CD14-positive monocyte (primary cell): ENCODE measurements around the gene DKK2. TPM values are rescaled to one million over a fixed set of nuclear protein-coding genes. Genes with fewer than 3 reads are reported as not detected.

ENCODE experiments used
- DNase-seq, 3 donors: peaks; one replicate each; pipeline ENCODE4 v3.0.0-alpha.2; 2011 to 2022
- H2AFZ ChIP-seq: 2 replicates; pipeline ENCODE4 v1.6.0; 2012; ENCODE audit warnings: mild to moderate bottlenecking, low read depth, low read length, inconsistent platforms; ENCODE audit not compliant: insufficient read depth, poor library complexity, severe bottlenecking
- H3K27ac ChIP-seq, 2 donors: 1 replicate in 1 of 2; 2 replicates in 1 of 2; pipeline ENCODE4 v1.5.1; 2012 to 2013; ENCODE audit warnings: low read length in 2 of 2, control low read depth in 1 of 2, inconsistent platforms in 1 of 2, low read depth in 1 of 2, mild to moderate bottlenecking in 1 of 2
- H3K27me3 ChIP-seq, 2 donors: one replicate each; pipeline versions ENCODE4 v1.6.0 to v1.6.1; 2011 to 2013; ENCODE audit warnings: low read length in 2 of 2; ENCODE audit not compliant: control insufficient read depth in 2 of 2, insufficient read depth in 2 of 2
- H3K36me3 ChIP-seq, 2 donors: replicated peaks in 1 of 2; 1 replicate in 1 of 2; 2 replicates in 1 of 2; pipeline versions ENCODE4 v1.5.1 to v1.6.1; 2012 to 2013; ENCODE audit warnings: low read length in 2 of 2, control low read depth in 1 of 2, inconsistent platforms in 1 of 2, mild to moderate bottlenecking in 1 of 2; ENCODE audit not compliant: insufficient read depth in 2 of 2, control insufficient read depth in 1 of 2
- H3K4me1 ChIP-seq, 2 donors: 1 replicate in 1 of 2; 2 replicates in 1 of 2; pipeline versions ENCODE4 v1.5.1 to v1.6.1; 2012 to 2013; ENCODE audit warnings: low read length in 2 of 2, control low read depth in 1 of 2, inconsistent platforms in 1 of 2, mild to moderate bottlenecking in 1 of 2, moderate library complexity in 1 of 2; ENCODE audit not compliant: insufficient read depth in 2 of 2, control insufficient read depth in 1 of 2
- H3K4me2 ChIP-seq: replicated peaks from 2 replicates; pipeline ENCODE3; 2012; ENCODE audit warnings: low read length, moderate library complexity, mild to moderate bottlenecking; ENCODE audit not compliant: poor library complexity, severe bottlenecking; ENCODE audit errors: extremely low read depth
- H3K4me3 ChIP-seq, 3 experiments: fragments of 200-600 bp in 1 of 3; sonication (generic) in 1 of 3; replicated peaks in 1 of 3; 1 replicate in 2 of 3; 2 replicates in 1 of 3; pipeline ENCODE4 v1.5.1; 2011 to 2013; ENCODE audit warnings: low read length in 3 of 3, mild to moderate bottlenecking in 3 of 3, control low read depth in 2 of 3, low read depth in 2 of 3, inconsistent platforms in 1 of 3, moderate library complexity in 1 of 3
- H3K79me2 ChIP-seq: 2 replicates; pipeline ENCODE4 v1.6.0; 2012; ENCODE audit warnings: mild to moderate bottlenecking, control low read depth, inconsistent platforms, low read length, moderate library complexity; ENCODE audit not compliant: insufficient read depth
- H3K9ac ChIP-seq: 2 replicates; pipeline ENCODE4 v1.6.0; 2017; ENCODE audit warnings: low read length, mild to moderate bottlenecking; ENCODE audit not compliant: insufficient read depth, poor library complexity, severe bottlenecking
- H3K9me3 ChIP-seq, 2 donors: replicated peaks in 1 of 2; 1 replicate in 1 of 2; 2 replicates in 1 of 2; pipeline versions ENCODE4 v1.5.1 to v1.6.1; 2012 to 2013; ENCODE audit warnings: low read length in 2 of 2, control low read depth in 1 of 2; ENCODE audit not compliant: control insufficient read depth in 1 of 2, insufficient read depth in 1 of 2
- H4K20me1 ChIP-seq: 2 replicates; pipeline ENCODE4 v1.6.0; 2012; ENCODE audit warnings: mild to moderate bottlenecking, low read length, control low read depth, moderate library complexity; ENCODE audit not compliant: insufficient read depth
- H3K27ac Mint-ChIP-seq, 7 donors: one replicate each; pipeline ENCODE4 v1.8.0; 2020; ENCODE audit warnings: mild to moderate bottlenecking in 7 of 7, mixed read lengths in 7 of 7, moderate library complexity in 6 of 7, inconsistent platforms in 2 of 7
- H3K27me3 Mint-ChIP-seq, 3 donors: one replicate each; pipeline ENCODE4 v1.8.0; 2021 to 2022; ENCODE audit warnings: low read depth in 3 of 3, mild to moderate bottlenecking in 3 of 3, mixed read lengths in 3 of 3, moderate library complexity in 3 of 3, inconsistent platforms in 1 of 3
- H3K36me3 Mint-ChIP-seq, 2 donors: one replicate each; pipeline ENCODE4 v1.8.0; 2020; ENCODE audit warnings: mixed read lengths in 2 of 2, inconsistent platforms in 1 of 2, mild to moderate bottlenecking in 1 of 2
- H3K4me1 Mint-ChIP-seq: one replicate; pipeline ENCODE4 v1.8.0; 2020; ENCODE audit warnings: mild to moderate bottlenecking, mixed read lengths
- H3K4me3 Mint-ChIP-seq, 2 donors: one replicate each; pipeline ENCODE4 v1.8.0; 2020; ENCODE audit warnings: mild to moderate bottlenecking in 2 of 2, mixed read lengths in 2 of 2, moderate library complexity in 1 of 2
- H3K9me3 Mint-ChIP-seq, 7 donors: one replicate each; pipeline ENCODE4 v1.8.0; 2020 to 2022; ENCODE audit warnings: mixed read lengths in 7 of 7, mild to moderate bottlenecking in 6 of 7, moderate library complexity in 6 of 7, inconsistent platforms in 2 of 7
- CTCF ChIP-seq: fragments of 200-600 bp; IDR thresholded peaks from one replicate; pipeline ENCODE4 v1.8.0; 2022; ENCODE audit warnings: antibody characterized with exemption, mild to moderate bottlenecking
- WGBS: methylation state at CpG from one replicate; pipeline ENCODE4 v1.1.5; 2013; ENCODE audit warnings: missing lambda C conversion rate; ENCODE audit not compliant: insufficient coverage; 5-methylcytosine and 5-hydroxymethylcytosine counted together
- intact Hi-C, 2 donors: fragments of 100-400 bp; cut with micrococcal nuclease; formaldehyde crosslinking; loops; one replicate each; pipeline versions ENCODE4 v1.15.0 to v1.15.1; 2023
- polyA plus RNA-seq, 3 donors: library from polyadenylated mRNA; depleted of rRNA in 1 of 3; unstranded in 2 of 3; stranded (reverse) in 1 of 3; fragments of 300-500 nt in 2 of 3; fragments of >200 nt in 1 of 3; fragmentation: Illumina TruSeq in 2 of 3; gene quantifications; 1 replicate in 2 of 3; 2 replicates in 1 of 3; pipeline ENCODE4 v1.2.3, GENCODE V29; 2012 to 2021

DKK2 gene
- polyA plus RNA-seq, 3 donors, result not detected

DNA sequence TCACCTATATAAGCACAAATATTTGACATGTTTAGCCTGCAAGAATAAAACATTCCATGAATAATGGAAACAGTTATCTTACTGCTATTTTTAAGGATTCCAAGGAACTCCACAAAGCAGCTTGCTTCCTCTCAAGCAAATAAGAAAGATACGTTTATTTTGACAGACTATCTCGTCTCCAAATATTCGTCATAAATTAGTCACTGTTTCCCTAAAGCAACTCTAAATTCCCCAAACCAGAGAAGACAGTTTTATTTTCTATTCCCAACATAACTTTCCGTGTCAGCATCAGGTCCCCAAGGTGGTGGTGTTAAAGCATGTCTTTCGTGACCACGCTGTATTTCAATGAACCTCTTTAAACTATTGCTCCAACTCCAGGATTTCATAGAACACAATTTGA, 24.3 kb upstream of the DKK2 start:
- no peak overlapping the region for H3K4me3 Mint-ChIP-seq
- no peak for TF ChIP-seq CTCF
- Histone ChIP-seq H3K36me3 (no peaks in the 10 kb centered on the region), H3K27ac (no peak overlapping the region), H3K4me2 (no peak overlapping the region), H3K9ac (no peak overlapping the region), H4K20me1 (no peaks in the 10 kb centered on the region), H3K79me2 (no peaks in the 10 kb centered on the region), H3K27me3 (no peaks in the 10 kb centered on the region), H2AFZ (no peak overlapping the region), H3K4me3 (no peak overlapping the region), H3K9me3 (no peaks in the 10 kb centered on the region), H3K4me1 (peaks cover 8 to 13% of the 10 kb centered on the region in 2 donors)
- H3K9me3 Mint-ChIP-seq, result peaks cover 0 to 3% (median 0%) of the 10 kb centered on the region in 7 donors
- 93% methylated on average over 3 of the region's 6 CpGs for WGBS
- no peak overlapping the region for H3K27ac Mint-ChIP-seq
- intact Hi-C loops, result no loop called here
- H3K27me3 Mint-ChIP-seq, result peaks cover 0 to 2% (median 0%) of the 10 kb centered on the region in 3 donors
- H3K4me1 Mint-ChIP-seq, result peaks cover 8% of the 10 kb centered on the region
- no peak for DNase-seq
- H3K36me3 Mint-ChIP-seq, result no peaks in the 10 kb centered on the region

GRCh38 chr4:107058828-107059227, 22.7 kb upstream of the DKK2 start:
- Histone ChIP-seq H3K27ac (no peak overlapping the region), H3K36me3 (no peaks in the 10 kb centered on the region), H3K27me3 (no peaks in the 10 kb centered on the region), H3K4me3 (no peak overlapping the region), H3K79me2 (no peaks in the 10 kb centered on the region), H4K20me1 (no peaks in the 10 kb centered on the region), H3K9ac (no peak overlapping the region), H2AFZ (no peak overlapping the region), H3K4me1 (peaks cover 0 to 7% of the 10 kb centered on the region in 2 donors), H3K9me3 (no peaks in the 10 kb centered on the region), H3K4me2 (no peak overlapping the region)
- no CpG with 5 or more reads among the region's 1 CpG for WGBS
- intact Hi-C loops, result no loop called here
- H3K36me3 Mint-ChIP-seq, result no peaks in the 10 kb centered on the region
- no peak for TF ChIP-seq CTCF
- no peak overlapping the region for H3K4me3 Mint-ChIP-seq
- peaks cover 0 to 2% (median 0%) of the 10 kb centered on the region in 7 donors for H3K9me3 Mint-ChIP-seq
- H3K27me3 Mint-ChIP-seq, result peaks cover 0 to 2% (median 0%) of the 10 kb centered on the region in 3 donors
- peak in 1 of 3 donors; percentile 10 for DNase-seq
- no peak overlapping the region for H3K27ac Mint-ChIP-seq
- H3K4me1 Mint-ChIP-seq, result no peaks in the 10 kb centered on the region
